ENCODE results near the gene CYP21A2. TPM values are rescaled to one million over a fixed set of nuclear protein-coding genes. Genes with fewer than 3 reads are reported as not detected.
"Not testable (repeated sequence)": the region's sequence is repeated elsewhere in the genome, so short reads cannot be mapped to it uniquely, and the experiment has no call there.

CYP21A2 gene
- total and polyA plus RNA-seq, 2 donors (not counting 1 experiment from before 2014, with no cell fraction given), result not detected

DNA sequence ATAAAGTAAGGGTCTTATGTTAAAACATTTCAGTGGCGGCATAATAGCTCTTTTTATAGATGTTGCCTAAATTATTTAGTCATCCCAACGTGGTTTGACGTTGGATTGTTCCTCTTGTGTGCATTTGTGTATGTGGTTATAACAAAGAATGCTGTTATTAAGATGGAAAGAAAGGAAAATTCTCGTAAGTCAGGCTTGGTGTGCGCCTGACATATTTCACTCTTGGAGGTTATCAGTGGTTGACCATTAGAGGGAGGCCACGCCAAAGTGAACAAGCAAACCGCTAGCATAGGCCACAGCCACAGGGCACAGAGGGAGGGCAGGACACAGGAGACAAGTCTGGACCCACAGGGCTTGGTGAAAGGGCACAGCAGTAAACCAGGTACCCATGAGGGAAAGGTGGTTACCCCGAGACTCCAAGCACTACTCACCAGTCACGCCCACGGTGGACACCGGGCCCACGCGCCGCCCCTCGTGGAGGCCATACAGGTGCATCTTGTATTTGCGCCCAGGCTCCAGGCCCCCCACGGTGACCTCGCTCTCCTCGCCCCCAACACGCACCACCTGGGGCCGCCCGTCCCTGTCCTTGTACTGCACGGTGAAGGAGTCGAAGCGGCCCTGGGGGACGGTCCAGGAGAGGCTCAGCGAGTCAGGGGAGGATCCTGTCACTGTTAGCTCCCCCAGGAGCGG lies 22.9 kb downstream of the CYP21A2 start:
- 95% methylated on average over 13 of the region's 28 CpGs for WGBS (ENCODE audit: insufficient coverage)
- no peak for ATAC-seq (ENCODE audit: low read depth)
- no peak overlapping the region for H3K4me3 ChIP-seq (ENCODE audit: control extremely low read depth in 1 of 5, extremely low read depth in 1 of 5, insufficient read depth in 1 of 5, low read depth in 2 of 5, low read length in 4 of 5)
- H3K4me2 ChIP-seq (replicated peaks; ENCODE audit: low read depth, low read length, poor library complexity, severe bottlenecking), result no peak overlapping the region
- DNase-seq, result no peak
- ChIA-PET POLR2A (no interaction called here), CTCF (no interaction called here)
- H3K4me3 Mint-ChIP-seq, result no peak overlapping the region
- no peak overlapping the region for H3K27ac Mint-ChIP-seq
- H3K9me3 ChIP-seq (ENCODE audit: control extremely low read depth in 1 of 3, control insufficient read depth in 2 of 3, insufficient read depth in 1 of 3, low read length in 2 of 3), result no peaks in the 10 kb centered on the region
- H2AFZ ChIP-seq (ENCODE audit: insufficient read depth, low read depth, low read length, poor library complexity, severe bottlenecking), result no peak overlapping the region
- no peak overlapping the region for H3K27ac ChIP-seq (ENCODE audit: low read length in 2 of 2)
- peaks cover 13% of the 10 kb centered on the region for H3K27me3 Mint-ChIP-seq
- intact Hi-C loops (cut with micrococcal nuclease), result no loop called here
- no peaks in the 10 kb centered on the region for H3K36me3 ChIP-seq (replicated peaks in 1 of 2; ENCODE audit: control extremely low read depth in 1 of 2, control insufficient read depth in 1 of 2, extremely low read depth in 1 of 2, insufficient read depth in 2 of 2, low read length in 1 of 2)
- no peaks in the 10 kb centered on the region for H3K4me1 ChIP-seq (ENCODE audit: control insufficient read depth in 2 of 2, insufficient read depth in 2 of 2, low read length in 2 of 2)
- no peaks in the 10 kb centered on the region for H3K9me3 Mint-ChIP-seq (ENCODE audit: insufficient read depth)
- H4K20me1 ChIP-seq (ENCODE audit: control insufficient read depth, insufficient read depth, low read length, poor library complexity, severe bottlenecking), result no peaks in the 10 kb centered on the region
- H3K79me2 ChIP-seq (ENCODE audit: control insufficient read depth, insufficient read depth, low read length), result no peaks in the 10 kb centered on the region
- no peaks in the 10 kb centered on the region for H3K27me3 ChIP-seq (replicated peaks in 1 of 4; ENCODE audit: control extremely low read depth in 1 of 4, control insufficient read depth in 3 of 4, insufficient read depth in 4 of 4, low read length in 3 of 4)
- no peak for TF ChIP-seq EZH2 (IDR thresholded peaks at IDR 0.05; ENCODE audit: borderline replicate concordance, insufficient read depth, low read depth, low read length, poor library complexity, severe bottlenecking)
- TF ChIP-seq, protein P1, sequence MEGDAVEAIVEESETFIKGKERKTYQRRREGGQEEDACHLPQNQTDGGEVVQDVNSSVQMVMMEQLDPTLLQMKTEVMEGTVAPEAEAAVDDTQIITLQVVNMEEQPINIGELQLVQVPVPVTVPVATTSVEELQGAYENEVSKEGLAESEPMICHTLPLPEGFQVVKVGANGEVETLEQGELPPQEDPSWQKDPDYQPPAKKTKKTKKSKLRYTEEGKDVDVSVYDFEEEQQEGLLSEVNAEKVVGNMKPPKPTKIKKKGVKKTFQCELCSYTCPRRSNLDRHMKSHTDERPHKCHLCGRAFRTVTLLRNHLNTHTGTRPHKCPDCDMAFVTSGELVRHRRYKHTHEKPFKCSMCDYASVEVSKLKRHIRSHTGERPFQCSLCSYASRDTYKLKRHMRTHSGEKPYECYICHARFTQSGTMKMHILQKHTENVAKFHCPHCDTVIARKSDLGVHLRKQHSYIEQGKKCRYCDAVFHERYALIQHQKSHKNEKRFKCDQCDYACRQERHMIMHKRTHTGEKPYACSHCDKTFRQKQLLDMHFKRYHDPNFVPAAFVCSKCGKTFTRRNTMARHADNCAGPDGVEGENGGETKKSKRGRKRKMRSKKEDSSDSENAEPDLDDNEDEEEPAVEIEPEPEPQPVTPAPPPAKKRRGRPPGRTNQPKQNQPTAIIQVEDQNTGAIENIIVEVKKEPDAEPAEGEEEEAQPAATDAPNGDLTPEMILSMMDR (IDR thresholded peaks at IDR 0.05), result no peak
- H3K4me1 Mint-ChIP-seq, result no peaks in the 10 kb centered on the region
- no peak overlapping the region for H3K9ac ChIP-seq (ENCODE audit: low read length)

DNA sequence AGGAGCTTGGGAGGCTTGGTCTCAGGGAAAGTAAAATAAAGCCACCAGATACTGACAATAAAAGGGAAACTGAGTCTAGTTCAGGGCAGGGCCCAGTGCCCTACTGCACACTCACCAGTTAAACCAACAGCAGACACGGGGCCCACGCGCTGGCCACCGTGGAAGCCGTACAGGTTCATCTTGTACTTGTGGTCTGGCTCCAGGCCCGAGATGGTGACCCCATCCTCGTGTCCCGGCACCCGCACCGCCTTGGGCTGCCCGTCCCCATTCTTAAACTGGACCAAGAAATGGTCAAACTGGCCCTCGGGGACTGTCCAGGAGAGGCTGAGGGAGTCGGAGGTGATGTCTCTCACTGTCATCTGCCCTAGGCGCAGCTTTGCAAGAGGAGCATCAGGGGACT lies 26.5 kb downstream of the CYP21A2 start:
- intact Hi-C loops (cut with micrococcal nuclease), result no loop called here
- POLR2A ChIA-PET, result no interaction called here
- no peaks in the 10 kb centered on the region for H3K4me1 Mint-ChIP-seq

DNA sequence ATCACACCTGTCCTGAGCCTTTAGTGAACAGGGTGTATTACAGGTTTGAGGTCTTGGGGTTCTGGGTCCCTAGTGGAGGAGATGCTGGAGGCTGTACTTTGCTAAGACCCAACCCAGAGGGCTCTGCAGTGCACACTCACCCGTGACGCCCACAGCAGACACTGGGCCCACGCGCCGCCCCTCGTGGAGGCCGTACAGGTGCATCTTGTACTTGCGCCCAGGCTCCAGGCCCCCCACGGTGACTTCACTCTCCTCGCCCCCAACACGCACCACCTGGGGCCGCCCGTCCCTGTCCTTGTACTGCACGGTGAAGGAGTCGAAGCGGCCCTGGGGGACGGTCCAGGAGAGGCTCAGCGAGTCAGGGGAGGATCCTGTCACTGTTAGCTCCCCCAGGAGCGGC lies 29.3 kb downstream of the CYP21A2 start:
- intact Hi-C loops (cut with micrococcal nuclease); H3K4me3 Mint-ChIP-seq: not testable (repeated sequence)

More for the DNA sequence above, 26.5 kb downstream of the CYP21A2 start:
- Histone ChIP-seq H3K27me3 (replicated peaks in 1 of 4; ENCODE audit: control extremely low read depth in 1 of 4, control insufficient read depth in 3 of 4, insufficient read depth in 4 of 4, low read length in 3 of 4) (no peaks in the 10 kb centered on the region), H3K36me3 (replicated peaks in 1 of 2; ENCODE audit: control extremely low read depth in 1 of 2, control insufficient read depth in 1 of 2, extremely low read depth in 1 of 2, insufficient read depth in 2 of 2, low read length in 1 of 2) (no peaks in the 10 kb centered on the region), H3K9me3 (ENCODE audit: control extremely low read depth in 1 of 3, control insufficient read depth in 2 of 3, insufficient read depth in 1 of 3, low read length in 2 of 3) (no peaks in the 10 kb centered on the region), H3K79me2 (ENCODE audit: control insufficient read depth, insufficient read depth, low read length) (no peaks in the 10 kb centered on the region), H3K4me3 (ENCODE audit: control extremely low read depth in 1 of 5, extremely low read depth in 1 of 5, insufficient read depth in 1 of 5, low read depth in 2 of 5, low read length in 4 of 5) (no peak overlapping the region), H3K4me2 (replicated peaks; ENCODE audit: low read depth, low read length, poor library complexity, severe bottlenecking) (no peak overlapping the region), H4K20me1 (ENCODE audit: control insufficient read depth, insufficient read depth, low read length, poor library complexity, severe bottlenecking) (no peaks in the 10 kb centered on the region), H2AFZ (ENCODE audit: insufficient read depth, low read depth, low read length, poor library complexity, severe bottlenecking) (no peak overlapping the region), H3K27ac (ENCODE audit: low read length in 2 of 2) (no peak overlapping the region), H3K9ac (ENCODE audit: low read length) (no peak overlapping the region), H3K4me1 (ENCODE audit: control insufficient read depth in 2 of 2, insufficient read depth in 2 of 2, low read length in 2 of 2) (no peaks in the 10 kb centered on the region)
- Mint-ChIP-seq H3K27me3 (peaks cover 8% of the 10 kb centered on the region), H3K4me3 (no peak overlapping the region), H3K27ac (no peak overlapping the region), H3K9me3 (ENCODE audit: insufficient read depth) (no peaks in the 10 kb centered on the region)
- CTCF ChIA-PET, result no interaction called here
- WGBS (ENCODE audit: insufficient coverage), result 91% methylated on average over 14 of the region's 14 CpGs
- no peak for DNase-seq
- no peak for TF ChIP-seq EZH2 (IDR thresholded peaks at IDR 0.05; ENCODE audit: borderline replicate concordance, insufficient read depth, low read depth, low read length, poor library complexity, severe bottlenecking)
- TF ChIP-seq, protein P1 (IDR thresholded peaks at IDR 0.05), result no peak
- ATAC-seq (ENCODE audit: low read depth), result no peak

More for the DNA sequence above, 29.3 kb downstream of the CYP21A2 start:
- H3K4me3 ChIP-seq (ENCODE audit: control extremely low read depth in 1 of 5, extremely low read depth in 1 of 5, insufficient read depth in 1 of 5, low read depth in 2 of 5, low read length in 4 of 5); H3K9me3 ChIP-seq (ENCODE audit: control extremely low read depth in 1 of 3, control insufficient read depth in 2 of 3, insufficient read depth in 1 of 3, low read length in 2 of 3); H3K79me2 ChIP-seq (ENCODE audit: control insufficient read depth, insufficient read depth, low read length); H3K9me3 Mint-ChIP-seq (ENCODE audit: insufficient read depth); ATAC-seq (ENCODE audit: low read depth); DNase-seq; H3K9ac ChIP-seq (ENCODE audit: low read length); H4K20me1 ChIP-seq (ENCODE audit: control insufficient read depth, insufficient read depth, low read length, poor library complexity, severe bottlenecking); H3K4me1 Mint-ChIP-seq; POLR2A ChIA-PET; CTCF ChIA-PET; H3K27me3 ChIP-seq (replicated peaks in 1 of 4; ENCODE audit: control extremely low read depth in 1 of 4, control insufficient read depth in 3 of 4, insufficient read depth in 4 of 4, low read length in 3 of 4); H3K36me3 ChIP-seq (replicated peaks in 1 of 2; ENCODE audit: control extremely low read depth in 1 of 2, control insufficient read depth in 1 of 2, extremely low read depth in 1 of 2, insufficient read depth in 2 of 2, low read length in 1 of 2); H3K4me2 ChIP-seq (replicated peaks; ENCODE audit: low read depth, low read length, poor library complexity, severe bottlenecking); H3K27ac Mint-ChIP-seq; H2AFZ ChIP-seq (ENCODE audit: insufficient read depth, low read depth, low read length, poor library complexity, severe bottlenecking); H3K27ac ChIP-seq (ENCODE audit: low read length in 2 of 2); H3K4me1 ChIP-seq (ENCODE audit: control insufficient read depth in 2 of 2, insufficient read depth in 2 of 2, low read length in 2 of 2): not testable (repeated sequence)
- WGBS (ENCODE audit: insufficient coverage), result 88% methylated on average over 11 of the region's 19 CpGs
- peaks cover 11% of the 10 kb centered on the region for H3K27me3 Mint-ChIP-seq

Measured in B cell (primary cell).